Uterus (tissue), 4 donors: ENCODE measurements around the gene SLC25A1. TPM values are rescaled to one million over a fixed set of nuclear protein-coding genes. Genes with fewer than 3 reads are reported as not detected.

Source experiments
- DNase-seq, 2 donors: peaks; one replicate each; pipeline ENCODE4 v3.0.0-alpha.2; 2019 to 2020
- H3K27ac ChIP-seq, 2 donors: fragments of 200-600 bp; sonication (generic); 1 replicate in 1 of 2; 2 replicates in 1 of 2; pipeline ENCODE4 v1.5.1; 2016 to 2018
- H3K27me3 ChIP-seq, 2 donors: fragments of 200-600 bp; sonication (generic); one replicate each; pipeline ENCODE4 v1.5.1; 2018 to 2019; ENCODE audit warnings: control low read depth in 1 of 2
- H3K36me3 ChIP-seq, 2 donors: fragments of 200-600 bp; sonication (generic); one replicate each; pipeline ENCODE4 v1.5.1; 2019; ENCODE audit warnings: control low read depth in 1 of 2
- H3K4me1 ChIP-seq, 2 donors: fragments of 200-600 bp; sonication (generic); one replicate each; pipeline ENCODE4 v1.5.1; 2018 to 2019; ENCODE audit warnings: control low read depth in 1 of 2
- H3K4me3 ChIP-seq, 2 donors: fragments of 200-600 bp; sonication (generic); 1 replicate in 1 of 2; 2 replicates in 1 of 2; pipeline ENCODE4 v1.5.1; 2018 to 2019; ENCODE audit warnings: mild to moderate bottlenecking in 1 of 2
- H3K9me3 ChIP-seq, 2 donors: fragments of 200-600 bp; sonication (generic); one replicate each; pipeline ENCODE4 v1.5.1; 2019; ENCODE audit warnings: control low read depth in 1 of 2
- POLR2A ChIP-seq, 2 donors: fragments of 450-650 bp; IDR thresholded peaks; one replicate each; pipeline ENCODE4 v1.6.1; 2016; ENCODE audit warnings: antibody characterized with exemption in 2 of 2, mild to moderate bottlenecking in 1 of 2, moderate library complexity in 1 of 2
- intact Hi-C: fragments of 100-400 bp; cut with DNase I; formaldehyde crosslinking; loops from one replicate; pipeline ENCODE4 v1.15.1; 2023; ENCODE audit warnings: low total_unique reads
- total RNA-seq, 4 donors: library from RNA; depleted of rRNA in 3 of 4; stranded (reverse); fragments of >200 nt in 3 of 4; gene quantifications; one replicate each; pipeline versions ENCODE4 v1.1.0 to v1.2.4, GENCODE V29; 2014 to 2023
- TF ChIP-seq, protein P1 (sequence below), 4 experiments: fragments of 200-600 bp in 2 of 4; fragments of 450-650 bp in 2 of 4; sonication (generic) in 2 of 4; IDR thresholded peaks; one replicate each; pipeline ENCODE4 v1.5.1; 2016 to 2019; ENCODE audit warnings: antibody characterized with exemption in 4 of 4, mild to moderate bottlenecking in 2 of 4, moderate library complexity in 1 of 4
- donor health status: DM: yes; HTN: yes; CAD: no.

The SLC25A1 gene
- total RNA-seq, 4 donors from 2014 or later: 4.7 to 42.7 (median 27.3) TPM

DNA sequence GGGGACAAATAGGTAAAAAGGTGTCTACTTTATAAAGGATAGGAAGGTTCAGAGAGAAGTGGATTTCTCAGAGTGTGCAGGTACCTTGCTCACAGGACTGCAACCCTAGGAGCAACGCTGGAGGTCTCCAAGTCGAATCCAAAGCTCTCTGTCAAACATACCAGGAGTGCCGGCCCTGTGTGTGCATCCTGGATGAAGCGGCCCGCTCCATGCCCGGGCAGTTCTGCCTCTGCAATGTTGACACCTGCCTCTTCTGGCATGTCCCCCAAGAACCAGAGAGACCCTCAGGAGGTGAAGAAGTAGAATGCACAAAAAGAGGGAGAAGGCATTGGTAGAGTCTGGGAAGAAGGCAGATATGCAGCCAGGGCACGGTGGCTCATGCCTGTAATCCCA, 50.5 kb downstream of the SLC25A1 start:
- H3K4me1 ChIP-seq: no peaks in the 10 kb centered on the region
- no peaks in the 10 kb centered on the region for H3K27me3 ChIP-seq
- H3K4me3 ChIP-seq: no peak overlapping the region
- no peaks in the 10 kb centered on the region for H3K9me3 ChIP-seq
- DNase-seq: no peak
- no peaks in the 10 kb centered on the region for H3K36me3 ChIP-seq
- TF ChIP-seq, protein P1, sequence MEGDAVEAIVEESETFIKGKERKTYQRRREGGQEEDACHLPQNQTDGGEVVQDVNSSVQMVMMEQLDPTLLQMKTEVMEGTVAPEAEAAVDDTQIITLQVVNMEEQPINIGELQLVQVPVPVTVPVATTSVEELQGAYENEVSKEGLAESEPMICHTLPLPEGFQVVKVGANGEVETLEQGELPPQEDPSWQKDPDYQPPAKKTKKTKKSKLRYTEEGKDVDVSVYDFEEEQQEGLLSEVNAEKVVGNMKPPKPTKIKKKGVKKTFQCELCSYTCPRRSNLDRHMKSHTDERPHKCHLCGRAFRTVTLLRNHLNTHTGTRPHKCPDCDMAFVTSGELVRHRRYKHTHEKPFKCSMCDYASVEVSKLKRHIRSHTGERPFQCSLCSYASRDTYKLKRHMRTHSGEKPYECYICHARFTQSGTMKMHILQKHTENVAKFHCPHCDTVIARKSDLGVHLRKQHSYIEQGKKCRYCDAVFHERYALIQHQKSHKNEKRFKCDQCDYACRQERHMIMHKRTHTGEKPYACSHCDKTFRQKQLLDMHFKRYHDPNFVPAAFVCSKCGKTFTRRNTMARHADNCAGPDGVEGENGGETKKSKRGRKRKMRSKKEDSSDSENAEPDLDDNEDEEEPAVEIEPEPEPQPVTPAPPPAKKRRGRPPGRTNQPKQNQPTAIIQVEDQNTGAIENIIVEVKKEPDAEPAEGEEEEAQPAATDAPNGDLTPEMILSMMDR (IDR thresholded peaks at IDR 0.05): no peak
- no peak for TF ChIP-seq POLR2A (IDR thresholded peaks at IDR 0.05)
- H3K27ac ChIP-seq: no peak overlapping the region
- intact Hi-C loops: no loop called here

DNA sequence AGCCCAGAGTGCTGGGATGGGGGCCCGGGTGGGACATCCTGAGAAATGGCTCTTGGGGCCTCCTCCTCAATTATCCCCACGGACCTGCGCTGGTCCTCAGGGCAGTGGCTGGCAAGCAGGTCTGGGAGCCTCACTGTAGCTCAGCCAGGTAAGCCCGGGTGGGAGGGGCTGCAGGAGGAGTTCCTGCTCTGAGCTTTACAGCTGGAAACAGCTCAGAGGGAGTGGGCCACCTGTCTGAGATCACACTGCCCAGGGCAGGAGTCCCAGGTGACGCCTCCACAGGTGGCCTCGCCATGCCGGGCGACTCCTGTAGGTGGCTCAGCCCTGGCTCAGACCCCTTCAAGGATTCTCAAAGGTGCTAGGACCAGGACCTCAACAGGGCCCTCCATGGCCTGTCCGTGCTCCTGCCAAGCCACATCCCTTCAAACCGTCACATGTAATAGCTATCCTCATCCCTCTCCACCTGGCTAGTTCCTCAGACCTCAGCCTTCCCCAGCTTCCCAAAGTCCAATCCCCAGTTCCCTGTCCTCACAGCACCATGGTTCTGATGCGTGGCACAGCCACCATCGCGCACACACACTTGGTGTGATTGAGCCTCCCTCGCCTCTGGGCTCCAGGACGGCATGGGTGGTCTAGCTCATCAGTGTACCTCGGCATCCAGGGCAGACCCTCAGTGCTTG, 51.1 kb downstream of the SLC25A1 start:
- no peak for TF ChIP-seq POLR2A (IDR thresholded peaks at IDR 0.05)
- TF ChIP-seq, protein P1 (IDR thresholded peaks at IDR 0.05): no peak
- Histone ChIP-seq H3K4me1 (no peaks in the 10 kb centered on the region), H3K27ac (no peak overlapping the region), H3K36me3 (no peaks in the 10 kb centered on the region), H3K27me3 (no peaks in the 10 kb centered on the region), H3K4me3 (no peak overlapping the region), H3K9me3 (no peaks in the 10 kb centered on the region)
- no peak for DNase-seq
- intact Hi-C loops: no loop called here

DNA sequence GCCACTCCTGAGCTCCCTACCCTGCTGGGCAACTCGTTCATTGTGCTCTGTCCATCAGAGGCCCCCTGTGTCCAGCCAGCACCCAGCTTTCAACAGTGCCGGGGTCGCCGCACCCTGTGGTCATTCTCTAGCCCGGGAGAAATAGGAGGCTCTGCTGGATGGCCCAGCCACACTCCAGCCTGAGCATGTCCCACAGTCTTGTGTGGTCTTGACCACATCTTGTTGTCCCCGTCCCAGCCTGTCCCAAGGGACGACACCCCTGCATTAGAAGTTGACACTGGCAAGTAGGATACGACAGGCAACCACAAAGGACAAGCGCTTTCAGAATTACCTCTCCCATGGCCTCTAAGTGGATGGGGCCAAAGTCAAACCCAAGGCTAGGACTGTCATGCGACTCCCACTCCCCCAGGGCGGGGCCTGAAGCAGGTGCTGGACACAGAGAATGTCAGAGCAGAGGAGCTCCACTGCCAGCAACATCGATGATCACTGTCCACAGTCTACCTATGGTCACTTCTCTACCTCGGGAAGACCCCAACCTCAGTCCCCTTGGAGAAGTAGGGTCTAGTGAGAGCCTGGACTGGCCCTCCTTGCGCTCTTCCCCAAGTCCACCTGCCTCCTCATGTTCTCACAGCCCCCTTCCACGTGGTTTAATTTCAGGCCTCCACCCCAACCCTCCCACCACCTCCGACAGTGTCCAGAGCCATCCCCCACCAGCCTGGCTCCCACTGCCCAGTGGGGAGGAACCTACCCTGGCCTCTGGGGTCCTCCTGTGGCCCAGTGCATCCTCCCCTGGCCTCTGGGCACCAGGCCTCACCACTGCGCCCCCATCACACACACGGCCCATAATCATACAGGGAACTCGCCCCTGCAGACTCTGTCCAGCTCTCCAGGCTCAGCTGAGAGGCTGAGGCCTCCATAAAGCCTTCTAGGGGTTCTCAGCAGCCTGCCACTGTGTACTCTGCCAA, 51.9 kb downstream of the SLC25A1 start:
- H3K27me3 ChIP-seq: no peaks in the 10 kb centered on the region
- no peak overlapping the region for H3K4me3 ChIP-seq
- TF ChIP-seq POLR2A (IDR thresholded peaks at IDR 0.05): no peak
- TF ChIP-seq, protein P1 (IDR thresholded peaks at IDR 0.05): no peak
- intact Hi-C loops: no loop called here
- no peak for DNase-seq
- no peaks in the 10 kb centered on the region for H3K36me3 ChIP-seq
- H3K4me1 ChIP-seq: no peaks in the 10 kb centered on the region
- H3K27ac ChIP-seq: no peak overlapping the region
- no peaks in the 10 kb centered on the region for H3K9me3 ChIP-seq

Other genes starting within 250 kb of the SLC25A1 start
- 1 to 10 TPM in 3 of 4 donors, not detected in 1; 1.0 to 3.7 (median 2.6) TPM for gene PRODH, start 242.4 kb downstream of the SLC25A1 start, total RNA-seq
- 10 to 100 TPM; 18.2 to 88.9 (median 47.6) TPM for gene DGCR2, start 56.3 kb downstream of the SLC25A1 start, total RNA-seq
- gene TSSK2, start 47.4 kb downstream of the SLC25A1 start, total RNA-seq: under 1 TPM in 1 of 4 donors, not detected in 3; 0.30 TPM
- 10 to 100 TPM in 3 of 4 donors, 1 to 10 TPM in 1; 7.4 to 14.6 (median 12.3) TPM for gene ESS2, start 34.1 kb downstream of the SLC25A1 start, total RNA-seq
- not detected for gene GSC2, start 28.4 kb downstream of the SLC25A1 start, total RNA-seq
- gene CLTCL1, start 113.0 kb upstream of the SLC25A1 start, total RNA-seq: 10 to 100 TPM in 2 of 4 donors, 1 to 10 TPM in 2; 1.0 to 20.5 (median 11.4) TPM